H1 (cell line): ENCODE results near the gene CDC42BPB. TPM values are rescaled to one million over a fixed set of nuclear protein-coding genes. Genes with fewer than 3 reads are reported as not detected.

Experiments used
- ASH2L ChIP-seq: fragments of 200-600, 300-600 bp; sonication (generic); IDR thresholded peaks from one replicate; pipeline ENCODE4 v1.7.1; 2017; ENCODE audit warnings: low read length
- CREB1 ChIP-seq: IDR thresholded peaks from 2 replicates; pipeline ENCODE4 v1.6.1; 2012; ENCODE audit warnings: inconsistent platforms
- SUZ12 ChIP-seq: fragments of 200-600 bp; sonication (generic); IDR thresholded peaks from 2 replicates; pipeline ENCODE4 v1.6.1; 2012; ENCODE audit warnings: mild to moderate bottlenecking, inconsistent platforms, low read length, moderate library complexity, mixed read lengths
- TEAD4 ChIP-seq: IDR thresholded peaks from 2 replicates; pipeline ENCODE4 v1.6.1; 2012; ENCODE audit warnings: low read depth, low read length, inconsistent platforms, mixed read lengths
- polyA plus RNA-seq, 7 experiments: library from polyadenylated mRNA; depleted of rRNA in 3 of 7; stranded (reverse) in 5 of 7; unstranded in 2 of 7; fragments of >200 nt in 5 of 7; fragments of 200-250 nt in 2 of 7; gene quantifications; 1 replicate in 5 of 7; 2 replicates in 1 of 7; 4 replicates in 1 of 7; pipeline versions ENCODE4 v1.2.1 to v1.2.3, GENCODE V29; 2011 to 2013; ENCODE audit warnings: missing spikeins in 2 of 7, mixed read lengths in 2 of 7
- total RNA-seq: library from RNA; stranded (reverse); fragmentation: NEBNext Ultra II Directional; extraction: Animal tissue kit (Norgen Biotek cat#: 25700); gene quantifications from 2 replicates; pipeline ENCODE4 v1.2.1, GENCODE V29; 2021

CDC42BPB gene
- total and polyA plus RNA-seq, 2 of the 8 experiments (the other 6 are each of a cell fraction or from before 2014, with no cell fraction given) = 51.2 to 88.2 TPM

GRCh38 chr14:103019826-103020225, 37.5 kb downstream of the CDC42BPB start (continued):
- TF ChIP-seq ASH2L (no peak), SUZ12 (no peak), TEAD4 (no peak), CREB1 (no peak)
